SU-DHL-6 (cell line): ENCODE data around the gene TBC1D5.

Experiments
- H2AFZ ChIP-seq: fragments of 200-600 bp; sonication (generic); 2 replicates; pipeline ENCODE4 v1.6.1; 2014; ENCODE audit warnings: low read depth, mild to moderate bottlenecking, moderate library complexity, mixed read lengths, antibody characterized with exemption, low read length; ENCODE audit not compliant: severe bottlenecking
- H3F3A ChIP-seq: fragments of 200-600 bp; shearing (Covaris generic); 2 replicates; pipeline ENCODE4 v1.6.0; 2016; ENCODE audit warnings: antibody characterized with exemption, mild to moderate bottlenecking; ENCODE audit not compliant: insufficient read depth
- H3K27ac ChIP-seq: fragments of 200-600 bp; sonication (generic); 2 replicates; pipeline ENCODE4 v1.5.1; 2016; ENCODE audit warnings: low read depth, mild to moderate bottlenecking, low read length, moderate library complexity, mixed read lengths
- H3K27me3 ChIP-seq: fragments of 200-600 bp; sonication (generic), shearing (Covaris generic); 2 replicates; pipeline ENCODE4 v1.6.0; 2014; ENCODE audit warnings: mild to moderate bottlenecking, low read length
- H3K36me3 ChIP-seq: fragments of 200-600 bp; sonication (generic); 2 replicates; pipeline ENCODE4 v1.6.1; 2014; ENCODE audit warnings: mild to moderate bottlenecking, low read length, mixed read lengths
- H3K4me2 ChIP-seq: fragments of 300-600, 200-600 bp; shearing (Covaris generic), sonication (generic); 2 replicates; pipeline ENCODE4 v1.6.0; 2014; ENCODE audit warnings: low read length, low read depth, mild to moderate bottlenecking; ENCODE audit not compliant: poor library complexity, severe bottlenecking
- H3K4me3 ChIP-seq: fragments of 200-600 bp; sonication (generic); 2 replicates; pipeline ENCODE4 v1.5.1; 2014; ENCODE audit warnings: antibody characterized with exemption, low read length, mild to moderate bottlenecking, mixed read lengths; ENCODE audit not compliant: insufficient read depth, poor library complexity, severe bottlenecking
- H3K79me2 ChIP-seq: fragments of 200-600 bp; sonication (generic); 2 replicates; pipeline ENCODE4 v1.6.1; 2014; ENCODE audit warnings: mild to moderate bottlenecking, low read length, moderate library complexity; ENCODE audit not compliant: insufficient read depth
- H3K9ac ChIP-seq: fragments of 200-600 bp; sonication (generic); 2 replicates; pipeline ENCODE4 v1.7.0; 2014; ENCODE audit warnings: mild to moderate bottlenecking, low read length
- H3K9me2 ChIP-seq: fragments of 200-600 bp; sonication (generic); replicated peaks from 2 replicates; pipeline ENCODE4 v1.6.1; 2014; ENCODE audit warnings: low read length; ENCODE audit not compliant: insufficient read depth
- H3K9me3 ChIP-seq: fragments of 200-600 bp; sonication (generic); 2 replicates; pipeline ENCODE4 v1.6.1; 2014; ENCODE audit warnings: low read length, mixed read lengths; ENCODE audit not compliant: insufficient read depth
- H4K20me1 ChIP-seq: fragments of 200-600 bp; sonication (generic); 2 replicates; pipeline ENCODE4 v1.6.1; 2014; ENCODE audit warnings: low read depth, mild to moderate bottlenecking, antibody characterized with exemption, low read length, moderate library complexity, mixed read lengths
- EZH2phosphoT487 ChIP-seq: fragments of 200-600 bp; sonication (generic), shearing (Covaris generic); conservative IDR thresholded peaks from 2 replicates; pipeline ENCODE4 v1.6.1; 2018; ENCODE audit warnings: mild to moderate bottlenecking, antibody characterized with exemption, low read length, moderate library complexity, mixed read lengths
- TF ChIP-seq, protein P1 (sequence below): fragments of 200-600 bp; sonication (generic); IDR thresholded peaks from one replicate; pipeline ENCODE4 v1.5.1; 2017; ENCODE audit warnings: antibody characterized with exemption, mild to moderate bottlenecking, low read length, moderate library complexity; ENCODE audit not compliant: insufficient read depth, poor library complexity, severe bottlenecking

Gene TBC1D5

DNA sequence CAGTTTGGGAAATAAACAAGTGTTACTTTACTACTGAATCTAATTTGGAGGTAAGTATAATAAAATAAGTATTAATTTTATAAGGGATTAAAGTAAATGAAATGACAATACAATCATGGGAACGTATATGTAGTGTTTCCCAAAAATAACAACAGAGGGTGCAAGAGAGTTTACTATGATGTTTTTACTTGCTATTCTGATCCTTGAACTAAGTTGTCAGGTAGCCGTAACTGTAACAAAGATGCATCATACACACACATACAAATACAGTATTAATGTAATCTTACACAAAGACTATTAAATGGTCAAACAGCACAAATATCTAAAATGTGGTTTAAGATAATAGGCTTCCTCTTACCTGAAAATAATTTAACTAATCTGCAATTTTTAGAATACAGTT lies 311.4 kb downstream of the TBC1D5 start:
- Histone ChIP-seq H4K20me1 (peaks cover 3% of the 10 kb centered on the region; the same call in 1 of the 2 replicates), H3K9ac (no peak overlapping the region), H3K27ac (no peak overlapping the region), H3K79me2 (no peaks in the 10 kb centered on the region), H3K4me3 (no peak overlapping the region), H3K4me2 (no peak overlapping the region), H3K9me2 (no peaks in the 10 kb centered on the region), H3K9me3 (no peaks in the 10 kb centered on the region), H3K36me3 (no peaks in the 10 kb centered on the region; the same call in 1 of the 2 replicates), H3K27me3 (no peaks in the 10 kb centered on the region), H2AFZ (no peak overlapping the region), H3F3A (peaks cover 10% of the 10 kb centered on the region; the same call in 1 of the 2 replicates)
- TF ChIP-seq EZH2phosphoT487: no peak
- TF ChIP-seq, protein P1, sequence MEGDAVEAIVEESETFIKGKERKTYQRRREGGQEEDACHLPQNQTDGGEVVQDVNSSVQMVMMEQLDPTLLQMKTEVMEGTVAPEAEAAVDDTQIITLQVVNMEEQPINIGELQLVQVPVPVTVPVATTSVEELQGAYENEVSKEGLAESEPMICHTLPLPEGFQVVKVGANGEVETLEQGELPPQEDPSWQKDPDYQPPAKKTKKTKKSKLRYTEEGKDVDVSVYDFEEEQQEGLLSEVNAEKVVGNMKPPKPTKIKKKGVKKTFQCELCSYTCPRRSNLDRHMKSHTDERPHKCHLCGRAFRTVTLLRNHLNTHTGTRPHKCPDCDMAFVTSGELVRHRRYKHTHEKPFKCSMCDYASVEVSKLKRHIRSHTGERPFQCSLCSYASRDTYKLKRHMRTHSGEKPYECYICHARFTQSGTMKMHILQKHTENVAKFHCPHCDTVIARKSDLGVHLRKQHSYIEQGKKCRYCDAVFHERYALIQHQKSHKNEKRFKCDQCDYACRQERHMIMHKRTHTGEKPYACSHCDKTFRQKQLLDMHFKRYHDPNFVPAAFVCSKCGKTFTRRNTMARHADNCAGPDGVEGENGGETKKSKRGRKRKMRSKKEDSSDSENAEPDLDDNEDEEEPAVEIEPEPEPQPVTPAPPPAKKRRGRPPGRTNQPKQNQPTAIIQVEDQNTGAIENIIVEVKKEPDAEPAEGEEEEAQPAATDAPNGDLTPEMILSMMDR: peak; percentile 20

DNA sequence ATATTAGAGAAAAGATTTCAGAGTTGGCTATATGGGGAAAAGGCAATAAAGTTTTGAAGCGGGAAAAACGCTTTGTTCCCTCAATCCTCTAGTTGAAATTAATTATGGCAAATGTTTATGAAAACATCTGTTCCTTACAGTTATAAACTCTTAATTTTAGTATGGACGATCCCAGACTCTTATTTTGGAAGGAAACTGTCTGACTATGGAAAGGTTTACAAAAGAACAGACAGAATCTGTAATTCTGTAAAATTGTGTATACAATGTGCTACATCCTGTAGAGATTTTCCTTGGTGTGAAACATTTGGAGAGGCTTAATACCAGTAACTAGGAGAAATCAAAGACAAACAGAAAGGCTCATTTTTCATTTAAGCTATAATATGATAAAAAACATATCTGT lies 311.8 kb downstream of the TBC1D5 start:
- no peaks in the 10 kb centered on the region; the same call in 1 of the 2 replicates for H3K36me3 ChIP-seq
- peaks cover 10% of the 10 kb centered on the region; the same call in 1 of the 2 replicates for H3F3A ChIP-seq
- H4K20me1 ChIP-seq: peaks cover 3% of the 10 kb centered on the region; the same call in 1 of the 2 replicates
- no peak overlapping the region for H3K9ac ChIP-seq
- no peaks in the 10 kb centered on the region for H3K9me3 ChIP-seq
- no peaks in the 10 kb centered on the region for H3K9me2 ChIP-seq
- H3K4me3 ChIP-seq: no peak overlapping the region
- no peaks in the 10 kb centered on the region for H3K27me3 ChIP-seq
- no peak overlapping the region for H3K4me2 ChIP-seq
- no peak overlapping the region for H2AFZ ChIP-seq
- no peaks in the 10 kb centered on the region for H3K79me2 ChIP-seq
- TF ChIP-seq EZH2phosphoT487: no peak
- TF ChIP-seq, protein P1: no peak
- no peak overlapping the region for H3K27ac ChIP-seq

GRCh38 chr3:17423786-17424536 lies 318.5 kb downstream of the TBC1D5 start:
- H3K9me2 ChIP-seq: no peaks in the 10 kb centered on the region
- no peak overlapping the region for H3K27ac ChIP-seq
- no peaks in the 10 kb centered on the region for H3K27me3 ChIP-seq
- peaks cover 2% of the 10 kb centered on the region; the same call in 1 of the 2 replicates for H3F3A ChIP-seq
- H3K9me3 ChIP-seq: no peaks in the 10 kb centered on the region
- no peak overlapping the region for H3K4me3 ChIP-seq
- H3K9ac ChIP-seq: no peak overlapping the region
- H3K79me2 ChIP-seq: no peaks in the 10 kb centered on the region
- TF ChIP-seq, protein P1: no peak
- TF ChIP-seq EZH2phosphoT487: no peak
- H3K36me3 ChIP-seq: no peaks in the 10 kb centered on the region; the same call in 1 of the 2 replicates
- H2AFZ ChIP-seq: no peak overlapping the region
- H3K4me2 ChIP-seq: no peak overlapping the region
- no peaks in the 10 kb centered on the region for H4K20me1 ChIP-seq
